NCI-H1694 (cell line): ENCODE results near the gene CLEC3A.
"Not testable (repeated sequence)": the region's sequence is repeated elsewhere in the genome, so short reads cannot be mapped to it uniquely, and the experiment has no call there.

Source experiments
- DNase-seq: peaks from one replicate; lab custom pipeline; 2025; lab: John Stamatoyannopoulos, UW

CLEC3A gene

GRCh38 chr16:78034530-78034929 lies 12.2 kb downstream of the CLEC3A start:
- DNase-seq: no peak

GRCh38 chr16:78035012-78035411 lies 12.7 kb downstream of the CLEC3A start:
- no peak for DNase-seq

- no peak for DNase-seq
Measured at GRCh38 chr16:78040396-78040795, 18.0 kb downstream of the CLEC3A start.

GRCh38 chr16:78045865-78046581 lies 23.7 kb downstream of the CLEC3A start:
- no peak for DNase-seq

GRCh38 chr16:78048319-78048718 lies 26.0 kb downstream of the CLEC3A start:
- DNase-seq: no peak

GRCh38 chr16:78050734-78051400 lies 28.5 kb downstream of the CLEC3A start:
- no peak for DNase-seq

GRCh38 chr16:78057803-78058564 lies 35.6 kb downstream of the CLEC3A start:
- DNase-seq: no peak

- DNase-seq: not testable (repeated sequence)
Measured at GRCh38 chr16:78059806-78060205, 37.5 kb downstream of the CLEC3A start.

- DNase-seq: no peak
Measured at GRCh38 chr16:78060295-78060694, 37.9 kb downstream of the CLEC3A start.

- no peak for DNase-seq
Measured at GRCh38 chr16:78060809-78061208, 38.5 kb downstream of the CLEC3A start.

GRCh38 chr16:78065319-78065718 lies 43.0 kb downstream of the CLEC3A start:
- no peak for DNase-seq

- no peak for DNase-seq
Measured at GRCh38 chr16:78069913-78070312, 47.6 kb downstream of the CLEC3A start.

GRCh38 chr16:78072275-78072674 lies 49.9 kb downstream of the CLEC3A start:
- no peak for DNase-seq

GRCh38 chr16:78075800-78076199 lies 53.5 kb downstream of the CLEC3A start:
- DNase-seq: no peak

- DNase-seq: no peak
Measured at GRCh38 chr16:78081341-78081740, 59.0 kb downstream of the CLEC3A start.
